Measurements from ENCODE around the gene SIX6. TPM values are rescaled to one million over a fixed set of nuclear protein-coding genes. Genes with fewer than 3 reads are reported as not detected.

The SIX6 gene
- total RNA-seq, 1 donor from 2014 or later, result not detected

GRCh38 chr14:60561845-60562746 lies 53.1 kb downstream of the SIX6 start:
- Mint-ChIP-seq H3K4me3 (no peak overlapping the region), H3K27me3 (peaks cover 3% of the 10 kb centered on the region), H3K4me1 (ENCODE audit: unreplicated experiment) (peaks cover 12% of the 10 kb centered on the region), H3K36me3 (no peaks in the 10 kb centered on the region), H3K9me3 (no peaks in the 10 kb centered on the region), H3K27ac (no peak overlapping the region)
- DNase-seq (ENCODE audit: extremely low spot score, unreplicated experiment), result no peak
- TF ChIP-seq CTCF (conservative IDR thresholded peaks at IDR 0.05), result peak; percentile 83

Other genes with a start within 250 kb of the SIX6 start
- 0.19 and 0.80 TPM in 2 replicates for gene C14orf39, start 23.1 kb upstream of the SIX6 start, total RNA-seq (ENCODE audit: low replicate concordance)
- 1.00 and 32.6 TPM in 2 replicates for gene SIX1, start 140.3 kb downstream of the SIX6 start, total RNA-seq (ENCODE audit: low replicate concordance)
- gene SIX4, start 215.2 kb downstream of the SIX6 start, total RNA-seq (ENCODE audit: low replicate concordance), result 18.2 and 26.0 TPM in 2 replicates
- gene MNAT1, start 225.6 kb downstream of the SIX6 start, total RNA-seq (ENCODE audit: low replicate concordance), result 24.9 and 32.7 TPM in 2 replicates

Measured in type B pancreatic cell (in vitro differentiated cells).